Subcutaneous adipose tissue (tissue), 4 donors: ENCODE measurements around the gene SYNGR3. TPM values are rescaled to one million over a fixed set of nuclear protein-coding genes. Genes with fewer than 3 reads are reported as not detected.

Source experiments
- total RNA-seq, 4 donors: library from RNA; depleted of rRNA; stranded (reverse); fragments of >200 nt; gene quantifications; one replicate each; pipeline ENCODE4 v1.1.0, GENCODE V29; 2016
- TF ChIP-seq, protein P1 (sequence below): fragments of 450-650 bp; IDR thresholded peaks from one replicate; pipeline ENCODE4 v1.5.1; 2016; ENCODE audit warnings: low read depth, mild to moderate bottlenecking, control low read depth, antibody characterized with exemption, moderate library complexity

The SYNGR3 gene
- total RNA-seq, 4 donors from 2014 or later, result not detected

GRCh38 chr16:1991135-1991551 lies 1.4 kb downstream of the SYNGR3 start:
- TF ChIP-seq, protein P1, sequence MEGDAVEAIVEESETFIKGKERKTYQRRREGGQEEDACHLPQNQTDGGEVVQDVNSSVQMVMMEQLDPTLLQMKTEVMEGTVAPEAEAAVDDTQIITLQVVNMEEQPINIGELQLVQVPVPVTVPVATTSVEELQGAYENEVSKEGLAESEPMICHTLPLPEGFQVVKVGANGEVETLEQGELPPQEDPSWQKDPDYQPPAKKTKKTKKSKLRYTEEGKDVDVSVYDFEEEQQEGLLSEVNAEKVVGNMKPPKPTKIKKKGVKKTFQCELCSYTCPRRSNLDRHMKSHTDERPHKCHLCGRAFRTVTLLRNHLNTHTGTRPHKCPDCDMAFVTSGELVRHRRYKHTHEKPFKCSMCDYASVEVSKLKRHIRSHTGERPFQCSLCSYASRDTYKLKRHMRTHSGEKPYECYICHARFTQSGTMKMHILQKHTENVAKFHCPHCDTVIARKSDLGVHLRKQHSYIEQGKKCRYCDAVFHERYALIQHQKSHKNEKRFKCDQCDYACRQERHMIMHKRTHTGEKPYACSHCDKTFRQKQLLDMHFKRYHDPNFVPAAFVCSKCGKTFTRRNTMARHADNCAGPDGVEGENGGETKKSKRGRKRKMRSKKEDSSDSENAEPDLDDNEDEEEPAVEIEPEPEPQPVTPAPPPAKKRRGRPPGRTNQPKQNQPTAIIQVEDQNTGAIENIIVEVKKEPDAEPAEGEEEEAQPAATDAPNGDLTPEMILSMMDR, result no peak

GRCh38 chr16:1991588-1991947 lies 1.8 kb downstream of the SYNGR3 start:
- TF ChIP-seq, protein P1, result no peak

- TF ChIP-seq, protein P1, result no peak
These were observed 2.4 kb downstream of the SYNGR3 start for GRCh38 chr16:1991948-1992703.

- TF ChIP-seq, protein P1, result no peak
These were observed 3.0 kb downstream of the SYNGR3 start for GRCh38 chr16:1992704-1993317.

- TF ChIP-seq, protein P1, result no peak
These were observed 4.0 kb downstream of the SYNGR3 start for GRCh38 chr16:1993731-1994131.

DNA sequence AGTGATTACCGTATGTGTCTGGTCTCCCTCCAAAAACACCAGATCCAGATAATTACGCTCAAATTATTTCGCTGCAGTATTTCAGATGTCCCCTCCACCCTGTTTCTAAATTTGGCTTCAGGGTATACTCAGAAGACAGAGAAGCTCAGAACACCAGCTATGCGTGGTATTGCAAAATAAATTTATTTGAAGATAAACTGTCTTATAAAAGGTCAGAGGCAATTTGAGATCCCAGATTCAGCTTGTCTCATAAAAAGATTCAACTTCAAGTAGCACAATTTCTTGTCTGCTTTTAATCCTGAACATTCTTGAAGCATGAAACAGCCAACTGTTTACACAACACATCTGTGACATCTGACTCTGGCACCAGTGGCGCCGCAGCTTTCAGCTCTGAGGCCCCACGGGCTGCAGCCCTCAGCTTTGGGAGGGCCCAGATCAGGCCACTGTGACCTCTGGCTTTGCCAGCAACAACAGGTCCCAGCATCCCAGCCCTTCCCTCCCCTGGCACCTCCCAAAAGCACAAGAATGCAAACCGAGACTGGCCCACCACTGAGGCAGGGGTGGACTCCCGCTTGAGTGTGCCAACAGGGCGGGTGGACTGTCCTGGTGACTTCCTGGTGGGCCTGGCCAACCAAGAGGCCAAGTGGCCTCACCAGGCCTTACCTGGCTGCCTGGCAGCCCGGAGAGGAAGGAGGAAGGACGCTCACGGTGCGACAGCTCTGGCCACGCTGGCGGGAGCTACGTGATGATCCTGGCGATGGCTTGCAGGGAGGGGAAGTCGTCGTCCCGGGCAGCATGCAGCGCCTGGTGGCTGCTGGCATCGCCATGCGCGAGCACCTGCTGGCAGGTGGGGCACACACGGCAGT lies 8.0 kb downstream of the SYNGR3 start:
- TF ChIP-seq, protein P1, result no peak

DNA sequence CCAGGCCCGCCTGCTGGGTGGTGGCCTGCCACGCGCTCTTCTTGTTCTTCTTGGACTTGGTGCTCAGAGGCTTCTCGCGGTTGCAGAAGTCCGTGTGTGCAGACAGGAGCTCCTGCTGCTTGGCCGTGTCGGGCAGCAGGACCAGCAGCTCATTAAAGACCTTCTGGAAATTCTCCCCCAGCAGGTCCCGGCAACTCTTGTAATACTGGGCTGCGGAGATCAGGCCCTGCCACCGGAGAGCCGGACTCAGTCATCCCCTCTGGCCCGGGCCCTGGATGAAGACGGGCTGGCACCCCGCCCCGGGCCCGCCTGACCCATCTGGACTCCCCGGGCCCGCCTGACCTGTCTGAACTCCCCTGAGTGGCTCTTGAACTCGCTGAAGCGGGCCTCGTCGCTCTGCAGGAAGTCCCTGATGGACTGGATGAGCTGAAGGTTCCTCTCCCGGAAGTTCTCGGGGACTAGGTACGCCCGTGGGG lies 8.6 kb downstream of the SYNGR3 start:
- TF ChIP-seq, protein P1, result no peak
